Heart left ventricle (tissue), 13 donors: ENCODE results near the gene ACKR3.

Experiments used
- POLR2A ChIP-seq, 2 donors: fragments of 450-650 bp; IDR thresholded peaks; one replicate each; pipeline ENCODE4 v1.6.1; 2017; ENCODE audit warnings: antibody characterized with exemption in 2 of 2, mild to moderate bottlenecking in 2 of 2, moderate library complexity in 2 of 2
- TF ChIP-seq, protein P1 (sequence below), 12 donors: fragments of 200-600 bp; sonication (generic) in 4 of 12; IDR thresholded peaks; one replicate each; pipeline versions ENCODE4 v1.5.0 to v1.8.0; 2018 to 2022; ENCODE audit warnings: antibody characterized with exemption in 12 of 12, mild to moderate bottlenecking in 5 of 12
- donor health status: ischemic (EF 13 %, LVEDD 7.1; RV severe dilation, severe dysfunction).
- donor health status: DM: no; HTN: yes; CAD: no.
- donor health status: DM: no; HTN: no; CAD: no.
- donor health status: ischemic (EF 25% LVEDD 6.9; RV normal size, moderate dysfunction).
- donor health status: ischemic (EF 25% LVEDD 5.7; RV mildly dilated, moderate dysfunction).
- donor health status: ischemic (EF 35%, LVEDD 5.7; RV mildly dilated, moderate dysfunction).
- donor health status: nonischemic (EF 11% LVEDD 7.7; RV severe dilation, severe dysfunction).
- donor health status: DM: yes; HTN: yes; CAD: no.
- donor health status: PGD.
- donor health status: ischemic (EF 29% LVEDD 5.4; RV normal size, mild dysfunction).
- donor health status: nonischemic (EF 23%, LVEDD 6.1; RV moderate dilation, normal function).

DNA sequence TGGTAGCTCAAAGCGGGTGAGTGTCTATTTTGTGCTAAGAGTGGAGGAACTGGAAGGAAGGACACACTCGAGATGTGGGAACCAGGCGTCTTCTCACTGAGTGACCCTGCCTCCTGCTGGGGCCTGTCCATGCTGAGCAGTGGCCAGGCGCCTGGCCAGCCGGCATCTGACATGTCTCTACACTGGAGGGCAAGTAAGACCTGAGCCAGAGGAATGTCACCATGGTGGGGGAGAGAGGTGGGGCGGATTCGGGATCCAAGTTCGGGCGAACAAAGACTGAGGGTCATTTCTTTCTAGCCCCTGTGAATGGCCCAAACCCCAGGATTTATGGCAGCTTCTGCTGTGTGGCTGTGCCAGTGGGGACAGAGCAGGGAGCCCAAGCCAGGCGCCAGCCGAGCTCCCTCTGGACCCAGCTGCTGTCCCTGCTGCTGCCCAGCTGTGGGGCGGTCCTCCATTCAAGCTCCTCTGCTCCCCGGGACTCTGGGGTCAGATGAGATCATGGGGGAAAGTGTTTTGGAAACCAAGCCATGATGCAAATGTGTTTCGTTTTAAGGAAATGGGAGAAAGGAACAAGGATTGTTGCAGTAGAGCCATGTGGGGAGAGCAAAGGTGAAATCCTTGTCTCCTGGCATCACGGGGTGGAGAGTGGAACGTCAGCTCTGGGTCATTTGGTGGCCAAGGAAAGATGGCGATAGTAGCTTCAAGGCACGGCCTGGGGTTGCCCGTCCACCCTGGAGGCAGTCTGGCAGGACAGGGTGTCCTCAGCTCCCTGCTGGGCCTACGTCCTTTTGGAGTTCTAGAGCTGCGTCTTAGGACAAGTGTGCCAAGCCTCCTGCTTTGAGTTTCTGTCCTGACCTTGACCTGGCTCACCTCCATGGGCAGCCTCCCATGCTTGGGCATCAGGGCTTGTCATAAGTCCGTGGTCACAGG lies 8.1 kb downstream of the ACKR3 start:
- TF ChIP-seq, protein P1, sequence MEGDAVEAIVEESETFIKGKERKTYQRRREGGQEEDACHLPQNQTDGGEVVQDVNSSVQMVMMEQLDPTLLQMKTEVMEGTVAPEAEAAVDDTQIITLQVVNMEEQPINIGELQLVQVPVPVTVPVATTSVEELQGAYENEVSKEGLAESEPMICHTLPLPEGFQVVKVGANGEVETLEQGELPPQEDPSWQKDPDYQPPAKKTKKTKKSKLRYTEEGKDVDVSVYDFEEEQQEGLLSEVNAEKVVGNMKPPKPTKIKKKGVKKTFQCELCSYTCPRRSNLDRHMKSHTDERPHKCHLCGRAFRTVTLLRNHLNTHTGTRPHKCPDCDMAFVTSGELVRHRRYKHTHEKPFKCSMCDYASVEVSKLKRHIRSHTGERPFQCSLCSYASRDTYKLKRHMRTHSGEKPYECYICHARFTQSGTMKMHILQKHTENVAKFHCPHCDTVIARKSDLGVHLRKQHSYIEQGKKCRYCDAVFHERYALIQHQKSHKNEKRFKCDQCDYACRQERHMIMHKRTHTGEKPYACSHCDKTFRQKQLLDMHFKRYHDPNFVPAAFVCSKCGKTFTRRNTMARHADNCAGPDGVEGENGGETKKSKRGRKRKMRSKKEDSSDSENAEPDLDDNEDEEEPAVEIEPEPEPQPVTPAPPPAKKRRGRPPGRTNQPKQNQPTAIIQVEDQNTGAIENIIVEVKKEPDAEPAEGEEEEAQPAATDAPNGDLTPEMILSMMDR (IDR thresholded peaks at IDR 0.05): no peak
- TF ChIP-seq POLR2A (IDR thresholded peaks at IDR 0.05): no peak
